T-helper 1 cell (primary cell): ENCODE results near the gene CXCL3.

ENCODE experiments used
- DNase-seq, 5 donors: peaks; one replicate each; pipeline ENCODE4 v3.0.0-alpha.2; 2012 to 2020

CXCL3 gene

DNA sequence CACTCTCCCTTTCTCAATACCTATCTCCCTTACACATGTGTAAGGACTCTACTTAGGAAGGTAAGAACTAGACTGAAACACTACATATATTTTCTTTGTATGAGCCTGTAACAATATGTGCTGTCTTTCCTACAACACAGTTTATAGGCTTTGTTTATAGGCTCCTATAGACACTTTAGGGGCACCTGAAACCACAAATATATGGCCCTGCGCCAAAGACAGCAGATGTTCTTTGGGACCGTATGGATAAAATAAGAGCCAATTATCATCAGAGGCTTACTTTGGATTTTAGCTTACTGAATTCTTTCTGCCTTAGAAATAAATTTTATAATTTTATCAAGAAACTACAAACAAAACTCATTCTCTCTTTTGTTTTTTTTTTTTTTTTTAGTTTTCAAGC, 16.6 kb upstream of the CXCL3 start:
- DNase-seq = no peak

DNA sequence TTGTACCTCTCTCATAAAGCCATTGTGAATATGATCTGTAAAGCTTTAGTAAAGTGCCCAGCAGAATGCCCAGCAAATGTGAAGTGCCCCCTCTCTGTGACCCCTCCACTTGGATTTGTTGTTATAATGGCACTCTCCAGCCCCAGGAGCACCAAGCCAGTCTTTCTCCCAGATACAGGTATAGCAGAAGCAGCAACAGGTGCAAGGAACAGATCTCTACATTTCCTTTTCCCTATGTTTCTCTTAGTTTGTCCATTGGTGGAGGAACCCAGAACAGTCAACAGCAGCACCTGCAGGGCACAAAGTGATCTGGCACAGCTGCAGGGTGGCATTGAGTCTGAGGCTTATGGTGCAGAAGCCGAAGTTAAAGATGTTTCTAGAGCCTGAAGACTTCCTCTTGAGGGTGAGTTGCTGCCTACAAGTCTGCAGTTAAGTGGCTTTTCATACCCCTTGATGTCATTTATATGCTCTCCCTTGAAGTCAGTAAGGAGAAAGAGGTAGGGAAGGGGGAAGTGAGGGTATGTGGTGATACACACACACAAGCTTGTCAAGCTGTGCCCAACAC, 16.1 kb upstream of the CXCL3 start:
- DNase-seq = no peak

DNA sequence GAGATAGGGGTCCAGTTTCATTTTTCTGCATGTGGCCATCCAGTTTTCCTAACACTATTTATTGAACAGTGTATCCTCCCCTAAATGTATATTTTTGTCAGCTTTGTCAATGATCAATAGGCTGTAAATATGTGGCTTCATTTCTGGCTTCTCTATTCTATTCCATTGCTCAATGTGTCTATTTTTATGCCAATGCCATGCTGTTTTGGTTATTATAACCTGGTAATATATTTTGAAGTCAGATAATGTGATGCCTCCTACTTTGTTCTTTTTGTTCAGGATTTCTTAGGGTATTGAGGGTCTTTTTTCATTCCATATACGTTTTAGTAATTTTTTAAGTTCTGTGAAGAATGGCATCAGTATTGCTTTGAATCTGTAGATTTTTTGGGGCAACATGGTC, 8.7 kb upstream of the CXCL3 start:
- DNase-seq = no peak

DNA sequence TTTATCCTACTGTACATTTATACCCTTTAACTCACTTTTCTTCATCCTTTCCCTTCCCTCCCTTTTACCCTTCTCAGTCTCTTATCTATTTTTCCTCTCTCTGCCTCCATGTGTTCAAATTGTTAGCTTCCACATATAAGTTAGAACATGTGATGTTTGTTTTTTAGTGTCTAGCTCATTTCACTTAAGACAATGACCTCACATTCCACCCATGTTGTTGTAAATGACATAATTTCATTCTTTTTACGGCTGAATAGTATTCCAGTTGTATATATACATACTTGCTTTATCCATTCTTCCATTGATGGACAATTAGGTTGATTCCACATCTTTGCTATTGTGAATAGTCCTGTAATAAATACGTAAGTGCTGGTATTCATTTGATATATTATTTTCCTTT, 7.3 kb upstream of the CXCL3 start:
- no peak for DNase-seq

DNA sequence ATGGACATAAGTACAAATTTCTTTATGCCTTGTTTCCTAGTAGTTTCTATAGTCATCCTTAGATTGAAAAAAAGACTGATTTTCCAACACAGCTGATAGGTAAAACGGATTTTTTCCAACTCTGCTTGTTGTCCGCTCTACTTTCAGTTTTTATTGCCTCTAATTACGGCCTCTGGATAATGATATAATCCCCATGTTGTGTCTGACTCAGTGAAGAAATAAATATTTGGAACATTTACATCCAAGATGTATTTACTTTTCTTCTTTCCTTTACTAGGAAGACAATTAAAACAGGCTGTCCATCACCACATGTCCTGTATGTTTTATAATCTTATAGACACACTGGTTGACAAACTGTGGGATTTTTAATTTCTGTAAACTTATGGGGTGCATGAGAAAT, 6.8 kb upstream of the CXCL3 start:
- DNase-seq = no peak

DNA sequence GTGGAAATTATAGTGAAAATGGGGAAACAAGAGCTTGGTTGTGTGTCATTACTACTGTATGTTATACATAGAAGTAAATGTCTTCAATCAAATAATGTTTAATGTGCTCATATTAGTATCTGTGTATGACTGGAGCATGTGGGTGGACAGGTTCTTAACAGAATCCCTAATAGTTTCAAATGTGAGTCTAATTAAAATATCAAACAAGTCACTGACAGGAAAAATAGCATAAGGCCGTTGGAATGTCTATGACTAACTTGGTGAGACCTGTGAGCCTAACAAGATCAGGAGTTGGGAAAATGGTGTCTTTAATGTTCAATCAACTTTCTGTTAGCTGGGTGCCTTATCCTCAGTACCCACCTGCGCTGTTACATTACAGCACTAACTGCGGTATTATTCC, 6.2 kb upstream of the CXCL3 start:
- DNase-seq = no peak

DNA sequence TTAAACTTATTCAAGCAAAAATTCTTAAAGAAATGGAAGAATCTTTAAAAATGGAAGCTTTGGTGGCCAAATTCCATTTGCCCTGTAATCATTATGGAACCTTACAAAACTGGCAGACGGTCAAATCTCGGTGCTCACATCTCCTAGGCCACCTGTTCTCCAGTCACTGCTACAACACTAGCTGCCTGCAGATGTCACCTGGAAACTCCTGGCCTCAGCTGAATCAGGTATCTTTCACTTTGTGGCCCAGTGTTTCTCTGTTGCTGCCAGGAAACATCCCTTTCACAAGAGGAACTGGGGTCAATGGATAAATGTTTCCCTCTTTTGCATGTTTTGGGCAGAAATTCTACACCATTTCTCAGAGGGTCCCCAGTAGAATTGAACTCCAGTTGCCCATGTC, 4.2 kb upstream of the CXCL3 start:
- no peak for DNase-seq

DNA sequence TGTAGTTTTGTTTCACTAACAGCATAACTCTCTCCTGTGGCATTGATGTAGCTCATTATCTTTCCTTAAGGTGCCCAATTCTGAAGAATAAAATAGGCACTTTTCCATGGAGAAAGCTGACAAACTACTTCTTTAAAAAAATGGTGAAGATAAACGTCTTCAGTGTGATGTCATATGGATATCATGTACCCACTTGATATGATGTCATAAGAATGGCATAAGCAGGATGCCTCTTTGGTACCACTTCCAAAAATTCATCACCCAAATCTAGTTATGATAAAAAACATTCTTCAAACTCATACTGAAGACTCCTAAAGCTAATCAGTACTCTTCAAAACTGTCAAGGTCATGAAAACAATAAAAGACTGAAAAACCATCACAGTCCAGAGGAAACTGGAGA, 2.9 kb upstream of the CXCL3 start:
- DNase-seq = no peak

DNA sequence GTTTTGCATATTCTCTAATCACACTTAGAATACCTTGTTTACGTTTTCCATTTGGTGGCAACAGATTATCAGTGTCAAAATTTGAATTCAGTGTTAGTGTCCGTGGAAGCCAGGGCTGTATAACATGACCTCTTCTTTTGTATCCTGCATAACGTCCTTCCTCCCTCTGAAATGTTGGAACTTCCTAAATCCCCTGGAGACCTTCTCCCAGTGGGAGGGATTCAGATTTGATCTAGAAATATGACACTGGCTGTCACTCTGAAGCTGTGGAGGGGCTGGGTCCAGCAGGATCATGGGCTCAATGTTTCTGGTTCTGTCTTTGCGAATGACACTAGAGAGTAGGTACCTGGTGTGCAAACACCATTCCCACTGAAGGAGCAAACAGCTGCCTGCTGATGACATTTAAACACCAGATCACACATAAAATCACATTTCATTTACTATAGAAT, 850 bp upstream of the CXCL3 start:
- DNase-seq = no peak

DNA sequence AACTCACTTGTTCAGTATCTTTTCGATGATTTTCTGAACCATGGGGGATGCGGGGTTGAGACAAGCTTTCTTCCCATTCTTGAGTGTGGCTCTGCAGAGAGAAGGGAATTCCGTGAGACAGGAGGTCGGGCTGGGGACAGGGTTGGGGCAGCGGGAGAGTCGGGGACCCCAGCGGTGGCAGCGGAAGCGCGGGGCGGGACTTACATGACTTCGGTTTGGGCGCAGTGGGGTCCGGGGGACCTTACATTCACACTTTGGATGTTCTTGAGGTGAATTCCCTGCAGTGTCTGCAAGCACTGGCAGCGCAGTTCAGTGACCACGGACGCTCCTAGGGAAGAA, 434 bp downstream of the CXCL3 start:
- DNase-seq = no peak

DNA sequence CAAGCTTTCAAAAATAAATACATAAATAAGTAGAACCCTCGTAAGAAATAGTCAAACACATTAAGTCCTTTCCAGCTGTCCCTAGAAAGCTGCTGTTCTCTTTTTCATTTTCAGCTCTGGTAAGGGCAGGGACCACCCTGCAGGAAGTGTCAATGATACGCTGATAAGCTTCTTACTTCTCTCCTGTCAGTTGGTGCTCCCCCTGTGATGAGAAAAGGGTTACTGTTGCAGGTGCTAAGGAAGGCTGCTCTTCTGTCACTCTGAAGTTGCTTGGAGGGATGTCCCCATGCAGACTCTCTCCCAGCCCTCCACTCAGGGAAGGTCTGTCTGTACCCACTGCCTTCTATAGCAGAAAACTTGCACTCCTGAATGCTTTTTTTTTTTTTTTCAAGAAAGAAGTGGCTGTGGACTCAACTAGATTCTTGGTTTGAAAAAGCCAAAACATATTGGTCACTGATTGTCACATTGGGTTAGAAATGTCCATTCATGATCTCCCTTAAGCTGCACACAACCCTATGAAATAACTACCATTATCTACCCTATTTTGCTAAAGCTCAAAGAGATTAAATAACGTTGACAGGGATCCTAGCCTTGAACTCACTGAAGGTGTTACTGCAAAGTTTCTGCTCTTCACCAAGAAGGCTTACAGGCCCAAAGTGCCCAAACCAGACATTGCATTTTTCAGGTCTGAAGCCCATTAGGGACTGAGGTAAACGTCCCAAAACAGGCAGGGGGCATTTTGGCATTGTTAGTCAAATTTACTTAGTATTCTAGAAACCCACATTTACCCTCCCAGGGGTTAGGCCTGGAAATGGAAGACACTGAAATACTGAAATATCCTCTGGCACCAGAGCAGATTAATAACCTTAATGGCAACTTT, 1.2 kb downstream of the CXCL3 start:
- no peak for DNase-seq

DNA sequence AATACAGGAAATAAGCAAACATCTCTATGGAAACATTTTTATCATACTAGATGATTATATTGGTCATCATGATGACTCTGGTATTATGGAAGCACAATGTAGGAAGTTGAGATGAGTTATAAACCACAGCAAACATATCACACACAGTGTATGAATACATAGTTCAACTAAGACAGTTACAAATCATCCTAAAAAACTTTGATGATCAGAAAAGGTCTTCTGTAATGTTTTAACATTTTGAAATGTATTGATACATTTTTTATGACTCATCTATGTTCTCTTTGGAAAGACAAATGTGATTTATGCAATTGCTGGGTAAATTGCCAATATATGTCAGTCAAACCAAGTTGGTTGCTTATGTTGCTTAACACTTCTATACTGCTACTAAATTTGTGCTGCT, 4.8 kb downstream of the CXCL3 start:
- DNase-seq = no peak

DNA sequence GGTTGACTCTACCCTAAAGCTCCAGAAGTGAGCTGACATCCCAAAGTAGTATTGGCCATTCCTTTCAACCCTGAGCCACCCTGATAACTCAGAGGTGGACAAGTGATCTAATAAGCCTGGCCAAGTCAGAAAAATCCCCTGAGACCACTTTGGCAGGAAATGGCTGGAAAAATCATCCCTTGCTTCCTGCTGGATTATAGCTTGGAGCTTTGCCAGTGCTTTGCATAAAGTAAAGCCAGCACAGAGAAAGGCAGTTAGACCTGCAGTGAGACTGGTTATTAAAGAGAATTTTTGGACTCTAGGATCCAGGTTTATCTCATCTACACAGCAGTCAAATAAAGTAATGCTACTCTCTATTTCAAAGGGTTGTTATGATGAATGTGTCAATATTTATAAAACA, 6.4 kb downstream of the CXCL3 start:
- no peak for DNase-seq

DNA sequence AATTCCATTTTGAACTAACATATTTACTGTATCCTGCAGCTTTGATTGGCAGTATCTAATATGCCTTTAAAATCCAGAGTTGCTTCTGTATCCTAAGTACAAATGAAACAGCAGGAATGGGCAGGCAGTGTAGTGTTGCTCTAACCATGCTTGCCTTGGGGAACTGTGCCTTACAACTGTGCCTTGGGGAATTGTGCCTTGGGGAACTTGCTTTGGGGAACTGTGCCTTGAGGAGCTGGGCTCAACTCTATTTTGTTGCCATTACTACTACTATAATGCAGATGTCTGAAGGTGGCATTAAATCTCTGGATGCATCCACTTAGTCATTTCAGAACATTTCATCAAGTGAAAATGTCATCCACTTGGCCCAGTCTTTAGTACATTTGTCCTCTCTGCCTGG, 6.9 kb downstream of the CXCL3 start:
- no peak for DNase-seq

DNA sequence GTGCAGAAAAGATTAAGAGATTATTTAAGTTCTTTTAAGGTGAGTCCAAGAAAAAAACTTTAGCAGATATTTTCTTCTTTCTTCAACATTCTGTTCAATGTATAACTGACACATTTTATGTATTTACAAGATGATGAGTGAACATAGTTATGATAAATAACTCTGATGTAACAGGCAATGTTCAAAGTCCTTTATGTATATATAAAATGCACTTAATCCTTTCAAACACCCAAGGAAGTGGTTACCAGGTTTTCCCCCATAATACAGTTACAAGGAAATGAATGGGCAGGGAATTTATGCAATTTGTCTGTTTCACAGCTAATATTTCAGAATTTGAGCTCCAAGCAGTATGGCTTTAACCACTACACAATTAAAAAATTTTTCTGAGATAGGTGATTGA, 8.2 kb downstream of the CXCL3 start:
- no peak for DNase-seq

DNA sequence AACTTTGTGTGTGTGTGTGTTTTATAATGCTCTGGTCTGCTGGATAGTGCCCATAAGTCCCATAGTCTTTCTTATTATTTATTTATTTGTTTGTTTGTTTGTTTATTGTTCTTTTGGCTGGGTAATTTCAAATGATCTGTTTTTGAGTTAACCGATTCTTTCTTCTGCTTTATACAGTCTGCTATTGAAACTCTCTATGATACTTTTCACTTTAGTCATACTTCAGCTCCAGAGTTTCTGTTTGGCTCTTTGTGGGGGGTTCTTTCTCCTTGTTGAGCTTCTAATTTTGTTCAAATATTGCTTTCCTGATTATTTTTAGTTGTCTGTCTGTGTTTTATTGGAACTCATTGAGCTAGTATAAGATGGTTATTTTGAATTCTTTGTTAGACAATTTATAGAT, 10.0 kb downstream of the CXCL3 start:
- DNase-seq = no peak

DNA sequence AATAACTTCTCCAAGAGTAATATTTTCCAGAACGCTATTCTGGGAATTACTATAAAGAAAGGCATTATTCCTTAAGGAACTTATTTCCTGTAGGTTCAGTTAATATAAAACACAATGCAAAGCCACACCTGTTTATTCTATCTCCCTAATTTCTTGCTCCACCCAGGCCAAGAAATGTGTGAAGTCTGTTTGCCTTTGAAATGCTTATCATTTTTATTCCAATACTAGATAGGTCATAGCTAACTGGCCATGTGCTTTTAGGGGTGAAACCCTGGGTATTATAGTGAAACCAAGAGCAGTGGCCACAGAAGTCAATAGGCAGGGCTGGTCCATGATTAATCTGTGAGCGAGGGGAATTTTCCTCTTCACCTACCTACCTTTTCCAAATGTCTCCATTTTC, 14.8 kb downstream of the CXCL3 start:
- DNase-seq = no peak

DNA sequence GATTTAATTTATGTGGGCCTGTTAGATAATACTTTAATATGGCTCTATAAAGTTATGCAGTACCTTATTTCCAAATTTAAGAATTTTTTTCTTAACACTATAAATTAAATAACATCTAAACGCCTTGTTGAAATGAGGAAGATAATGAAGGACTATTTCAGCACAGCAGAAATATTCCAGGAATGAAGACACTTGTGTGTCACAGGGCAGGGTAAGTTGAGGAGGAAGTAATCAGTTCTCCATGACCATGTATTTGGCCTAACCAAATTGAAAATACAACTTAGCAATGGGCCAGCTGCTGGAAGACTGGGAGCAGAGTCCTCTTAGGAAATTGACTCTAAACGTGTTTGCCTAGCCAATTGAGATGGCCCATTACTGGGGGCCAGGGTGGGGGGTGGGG, 16.9 kb downstream of the CXCL3 start:
- no peak for DNase-seq

DNA sequence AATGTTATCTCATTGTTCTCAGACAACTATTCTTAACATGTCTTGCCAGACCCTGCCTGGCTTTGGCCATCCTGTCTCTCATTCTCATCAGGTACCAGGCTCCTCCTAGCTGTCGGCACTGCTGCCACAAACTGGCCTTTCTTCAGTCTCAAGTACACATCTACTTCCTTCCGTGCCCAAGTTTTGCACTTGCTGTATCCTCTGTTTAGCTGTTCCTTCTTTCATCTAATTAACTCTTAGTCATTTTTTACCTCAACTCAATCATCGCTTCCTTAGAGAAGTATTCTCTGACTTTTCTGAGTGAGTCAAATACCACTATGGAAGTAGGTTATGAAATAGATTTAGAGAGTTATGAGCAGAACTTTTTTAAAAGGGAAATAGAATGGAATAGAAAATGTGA, 19.7 kb downstream of the CXCL3 start:
- DNase-seq = peak in 1 of 5 donors; percentile 69

DNA sequence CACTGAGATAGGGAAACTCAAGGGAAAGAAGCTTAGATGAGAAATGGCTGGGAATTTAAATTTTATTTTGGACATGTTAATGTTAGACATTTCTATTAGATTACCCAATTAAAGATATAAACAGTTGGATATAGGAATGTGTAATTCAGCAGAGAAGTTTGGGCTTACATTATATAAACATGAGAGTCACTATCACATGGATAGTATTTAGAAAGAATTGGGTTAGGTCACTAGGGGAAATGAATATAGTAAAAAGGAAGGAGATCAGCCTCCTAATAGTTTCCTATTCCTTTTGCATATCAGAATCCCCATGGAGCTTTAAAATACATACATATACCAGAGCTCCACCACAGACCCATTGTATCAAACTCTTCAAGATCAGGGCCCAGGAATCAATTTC, 20.4 kb downstream of the CXCL3 start:
- DNase-seq = no peak

DNA sequence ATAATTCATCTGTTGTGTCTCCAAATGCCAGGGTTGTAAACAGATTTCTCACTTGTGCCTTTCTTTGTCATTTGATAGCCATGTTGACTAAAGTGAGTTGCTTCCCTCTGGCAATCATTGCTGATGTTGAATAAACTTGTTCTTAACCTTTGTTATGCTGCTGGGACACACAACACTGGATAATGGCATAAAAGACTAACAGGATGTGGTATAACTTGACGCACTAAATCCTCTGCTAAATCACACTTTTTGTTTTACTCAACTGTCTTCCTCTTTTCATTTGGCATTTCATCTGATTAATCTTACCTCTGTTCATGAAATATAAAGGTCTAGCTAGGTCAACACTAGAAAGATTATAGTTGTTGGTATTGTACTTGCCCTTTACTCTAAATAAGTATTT, 22.4 kb downstream of the CXCL3 start:
- peak in 1 of 5 donors; percentile 76 for DNase-seq

DNA sequence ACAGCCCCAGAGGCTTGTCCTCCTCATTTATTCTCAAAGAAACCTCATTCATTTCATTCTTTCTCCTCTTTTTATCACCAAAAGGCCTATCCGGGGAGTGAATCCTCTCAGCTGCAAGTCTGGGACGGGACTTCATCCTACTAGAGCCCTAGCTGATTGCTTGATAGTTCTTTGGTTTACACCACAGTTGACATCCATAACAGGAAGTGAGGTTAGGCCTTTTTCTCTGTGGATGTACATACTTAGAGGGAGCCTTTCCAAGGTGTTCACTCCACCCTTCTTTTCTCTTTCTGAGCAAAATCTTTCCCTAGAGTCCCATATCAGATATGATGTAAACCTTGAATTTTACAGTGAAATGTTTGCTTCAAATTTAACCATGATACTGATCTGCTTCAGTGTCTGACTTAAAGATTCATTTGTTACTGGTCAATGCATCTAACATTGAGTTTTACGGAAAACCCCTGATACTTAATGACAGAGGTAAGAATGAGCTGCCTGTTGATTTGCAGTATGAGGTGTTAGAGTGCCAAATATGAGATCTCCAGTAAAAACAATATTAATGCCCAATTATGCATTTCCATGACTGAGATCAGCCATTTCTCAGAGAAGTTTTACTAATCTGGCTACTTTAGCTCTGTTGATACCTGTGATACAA, 23.2 kb downstream of the CXCL3 start:
- DNase-seq = no peak

DNA sequence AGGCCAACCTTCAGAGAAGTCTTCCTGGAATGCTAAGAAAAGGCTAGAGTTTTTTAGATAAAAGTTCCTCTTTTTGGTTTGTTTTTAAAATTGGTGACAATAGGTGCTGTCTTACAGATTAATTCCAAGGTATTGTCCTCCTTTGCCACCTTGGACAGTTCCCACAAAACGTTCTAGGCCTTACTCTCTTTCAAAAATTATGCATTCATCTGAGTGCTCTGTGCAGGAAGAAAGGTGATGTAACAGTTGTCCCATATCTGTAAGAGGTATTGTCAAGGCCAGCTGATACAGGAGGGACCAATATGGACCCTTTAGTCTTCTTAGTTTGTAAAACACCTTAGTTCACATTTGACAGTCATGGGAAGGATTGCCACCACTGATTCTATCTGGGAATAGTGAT, 24.2 kb downstream of the CXCL3 start:
- no peak for DNase-seq

DNA sequence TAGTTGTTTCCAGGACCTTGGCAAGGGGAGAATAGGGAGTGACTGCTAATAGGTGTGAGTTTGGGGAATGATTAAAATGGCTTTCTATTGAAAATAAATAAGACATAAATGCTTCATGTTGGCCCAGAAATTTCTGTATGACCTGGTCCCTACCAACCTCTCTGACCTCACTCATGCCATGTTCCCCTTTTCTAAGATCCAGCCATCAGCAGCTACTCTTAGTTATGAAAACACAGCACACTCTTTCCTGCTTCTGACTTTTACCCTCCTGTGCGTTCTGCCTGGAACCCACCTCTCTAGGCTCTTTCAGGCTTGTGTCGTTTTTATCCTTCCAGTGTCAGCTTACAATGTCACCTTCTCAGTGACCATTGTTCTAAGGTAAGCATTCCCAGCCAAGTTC, 25.2 kb downstream of the CXCL3 start:
- DNase-seq = no peak
